Lower leg skin (tissue), 4 donors: ENCODE measurements around the gene ASGR2. TPM values are rescaled to one million over a fixed set of nuclear protein-coding genes. Genes with fewer than 3 reads are reported as not detected.
A peak's percentile ranks its signal among the peaks of the same experiment; 100 is the strongest.
"Not testable (repeated sequence)": the region's sequence is repeated elsewhere in the genome, so short reads cannot be mapped to it uniquely, and the experiment has no call there.

Experiments
- DNase-seq, 2 donors: peaks; one replicate each; pipeline ENCODE4 v3.0.0-alpha.2; 2019; ENCODE audit warnings: low spot score in 2 of 2
- H3K4me3 ChIP-seq: fragments of 200-600 bp; sonication (generic); 2 replicates; pipeline ENCODE4 v1.5.1; 2017; ENCODE audit warnings: mild to moderate bottlenecking, low read depth; ENCODE audit not compliant: poor library complexity, severe bottlenecking
- POLR2A ChIP-seq, 2 donors: fragments of 450-650 bp; IDR thresholded peaks; one replicate each; pipeline ENCODE4 v1.6.1; 2016 to 2017; ENCODE audit warnings: antibody characterized with exemption in 2 of 2, mild to moderate bottlenecking in 1 of 2, moderate library complexity in 1 of 2
- WGBS, 2 donors: methylation state at CpG; one replicate each; pipeline ENCODE4 v1.1.5; 2018; 5-methylcytosine and 5-hydroxymethylcytosine counted together
- intact Hi-C: fragments of 100-400 bp; cut with DNase I; formaldehyde crosslinking; loops from one replicate; pipeline ENCODE4 v1.15.0; 2023; ENCODE audit warnings: low total_unique reads
- total RNA-seq, 4 donors: library from RNA; depleted of rRNA; stranded (reverse); fragments of >200 nt; gene quantifications; one replicate each; pipeline ENCODE4 v1.1.0, GENCODE V29; 2016
- TF ChIP-seq, protein P1 (sequence below), 3 donors: fragments of 450-650 bp; IDR thresholded peaks; one replicate each; pipeline ENCODE4 v1.5.1; 2016; ENCODE audit warnings: antibody characterized with exemption in 3 of 3, mild to moderate bottlenecking in 3 of 3, moderate library complexity in 2 of 3

ASGR2 gene
- total RNA-seq, 4 donors from 2014 or later = 6.7 to 10.1 (median 8.7) TPM

DNA sequence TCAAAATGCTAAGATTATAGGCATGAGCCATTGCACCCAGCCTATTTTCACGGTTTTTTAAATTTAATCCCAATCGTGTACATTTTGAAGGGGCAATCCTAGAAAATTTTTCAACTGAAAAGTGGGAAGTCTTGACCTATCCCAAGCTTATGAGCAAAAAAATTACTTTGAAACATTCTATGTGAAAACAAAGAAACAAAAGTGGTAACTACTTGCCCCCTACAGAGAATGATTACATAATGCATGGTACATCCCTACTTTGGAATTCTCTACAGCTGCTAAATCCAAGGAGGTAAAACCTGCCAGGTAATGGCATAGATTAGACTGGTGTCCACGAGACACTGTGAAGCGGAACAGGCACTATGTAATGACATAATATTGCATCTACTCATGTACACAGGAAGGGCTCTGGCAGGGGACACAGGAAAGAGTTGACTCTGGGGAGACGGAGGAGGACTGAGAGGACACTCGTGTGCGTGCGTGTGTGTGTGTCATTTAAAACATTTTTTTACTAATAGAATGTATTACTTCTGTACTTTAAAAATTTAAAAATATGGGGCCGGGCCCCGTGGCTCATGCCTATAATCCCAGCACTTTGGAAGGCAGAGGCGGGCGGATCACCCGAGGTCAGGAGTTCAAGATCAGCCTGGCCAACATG is 15.7 kb downstream of the ASGR2 start:
- DNase-seq = peak in 1 of 2 donors; percentile 83
- H3K4me3 ChIP-seq = no peak overlapping the region
- TF ChIP-seq POLR2A (IDR thresholded peaks at IDR 0.05) = no peak
- TF ChIP-seq, protein P1, sequence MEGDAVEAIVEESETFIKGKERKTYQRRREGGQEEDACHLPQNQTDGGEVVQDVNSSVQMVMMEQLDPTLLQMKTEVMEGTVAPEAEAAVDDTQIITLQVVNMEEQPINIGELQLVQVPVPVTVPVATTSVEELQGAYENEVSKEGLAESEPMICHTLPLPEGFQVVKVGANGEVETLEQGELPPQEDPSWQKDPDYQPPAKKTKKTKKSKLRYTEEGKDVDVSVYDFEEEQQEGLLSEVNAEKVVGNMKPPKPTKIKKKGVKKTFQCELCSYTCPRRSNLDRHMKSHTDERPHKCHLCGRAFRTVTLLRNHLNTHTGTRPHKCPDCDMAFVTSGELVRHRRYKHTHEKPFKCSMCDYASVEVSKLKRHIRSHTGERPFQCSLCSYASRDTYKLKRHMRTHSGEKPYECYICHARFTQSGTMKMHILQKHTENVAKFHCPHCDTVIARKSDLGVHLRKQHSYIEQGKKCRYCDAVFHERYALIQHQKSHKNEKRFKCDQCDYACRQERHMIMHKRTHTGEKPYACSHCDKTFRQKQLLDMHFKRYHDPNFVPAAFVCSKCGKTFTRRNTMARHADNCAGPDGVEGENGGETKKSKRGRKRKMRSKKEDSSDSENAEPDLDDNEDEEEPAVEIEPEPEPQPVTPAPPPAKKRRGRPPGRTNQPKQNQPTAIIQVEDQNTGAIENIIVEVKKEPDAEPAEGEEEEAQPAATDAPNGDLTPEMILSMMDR (IDR thresholded peaks at IDR 0.05) = no peak
- intact Hi-C loops = no loop called here
- WGBS, 2 donors = 78 to 80% methylated on average over 13 of the region's 13 CpGs

DNA sequence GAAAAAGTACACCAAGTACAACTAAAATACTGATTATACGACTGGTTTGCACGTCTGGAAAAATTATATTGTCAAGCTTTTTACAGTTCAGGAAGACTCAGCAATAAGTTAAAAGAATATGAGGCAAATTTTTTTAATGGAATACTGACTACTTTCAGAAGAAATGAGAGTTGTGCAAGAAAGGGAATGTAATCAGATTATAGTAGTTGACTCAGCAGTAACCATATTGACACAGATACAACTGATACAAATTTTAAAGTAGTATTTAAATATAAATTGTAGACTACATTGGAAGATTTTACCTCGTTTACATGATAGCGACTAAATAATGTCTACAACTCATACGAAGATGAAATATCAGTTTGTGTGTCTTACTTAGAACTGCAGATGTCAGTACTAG is 16.7 kb downstream of the ASGR2 start:
- 61 to 67% methylated on average over 5 of the region's 5 CpGs for WGBS, 2 donors
- TF ChIP-seq, protein P1 (IDR thresholded peaks at IDR 0.05) = no peak
- no peak for TF ChIP-seq POLR2A (IDR thresholded peaks at IDR 0.05)
- no peak for DNase-seq
- intact Hi-C loops = no loop called here
- H3K4me3 ChIP-seq = no peak overlapping the region

DNA sequence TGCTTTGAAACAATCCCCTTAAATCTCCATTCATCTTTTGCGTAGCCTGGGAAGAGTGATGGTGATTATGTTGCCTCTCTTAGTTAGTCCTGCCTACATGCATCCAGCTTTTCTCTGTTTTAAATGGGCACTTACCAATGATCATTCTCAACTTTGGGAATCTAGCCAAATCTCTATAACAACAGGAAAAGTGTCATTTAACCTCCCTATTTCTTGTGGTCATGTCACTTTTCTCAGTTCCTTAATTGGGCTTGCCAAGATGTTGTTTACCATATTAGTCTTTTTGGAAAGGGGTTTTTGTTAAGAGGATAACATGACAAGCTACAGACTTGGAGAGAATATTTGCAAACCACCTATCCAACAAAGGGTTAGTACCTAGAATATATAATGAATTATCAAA is 19.0 kb downstream of the ASGR2 start:
- DNase-seq = no peak
- WGBS, 2 donors = 76 to 85% methylated on average over 1 of the region's 1 CpG
- intact Hi-C loops = no loop called here

DNA sequence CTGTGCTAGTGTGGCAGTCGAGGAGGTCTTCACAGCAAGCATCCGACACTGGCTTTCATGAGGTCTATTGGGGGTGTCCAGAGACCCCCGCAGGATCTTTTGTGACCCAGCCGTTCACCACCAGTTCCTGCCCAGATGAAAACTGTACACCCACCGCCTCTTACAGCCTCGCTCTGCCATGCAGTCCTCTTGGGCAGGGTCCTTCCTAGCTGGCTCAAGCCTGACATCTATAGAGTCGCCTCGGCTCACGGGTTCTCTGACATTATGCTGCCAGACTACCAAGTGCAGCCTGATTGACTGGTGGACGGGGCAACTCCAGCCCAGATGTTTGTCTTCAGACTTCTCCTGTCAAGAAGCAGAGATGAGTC is 20.0 kb downstream of the ASGR2 start:
- 69 to 75% methylated on average over 10 of the region's 10 CpGs for WGBS, 2 donors
- intact Hi-C loops = no loop called here
- DNase-seq = peak in 1 of 2 donors; percentile 68
- TF ChIP-seq POLR2A (IDR thresholded peaks at IDR 0.05) = no peak
- TF ChIP-seq, protein P1 (IDR thresholded peaks at IDR 0.05) = no peak
- H3K4me3 ChIP-seq = no peak overlapping the region

More for the DNA sequence above, 19.0 kb downstream of the ASGR2 start:
- no peak overlapping the region for H3K4me3 ChIP-seq
- TF ChIP-seq POLR2A (IDR thresholded peaks at IDR 0.05) = no peak
- TF ChIP-seq, protein P1 (IDR thresholded peaks at IDR 0.05) = no peak

DNA sequence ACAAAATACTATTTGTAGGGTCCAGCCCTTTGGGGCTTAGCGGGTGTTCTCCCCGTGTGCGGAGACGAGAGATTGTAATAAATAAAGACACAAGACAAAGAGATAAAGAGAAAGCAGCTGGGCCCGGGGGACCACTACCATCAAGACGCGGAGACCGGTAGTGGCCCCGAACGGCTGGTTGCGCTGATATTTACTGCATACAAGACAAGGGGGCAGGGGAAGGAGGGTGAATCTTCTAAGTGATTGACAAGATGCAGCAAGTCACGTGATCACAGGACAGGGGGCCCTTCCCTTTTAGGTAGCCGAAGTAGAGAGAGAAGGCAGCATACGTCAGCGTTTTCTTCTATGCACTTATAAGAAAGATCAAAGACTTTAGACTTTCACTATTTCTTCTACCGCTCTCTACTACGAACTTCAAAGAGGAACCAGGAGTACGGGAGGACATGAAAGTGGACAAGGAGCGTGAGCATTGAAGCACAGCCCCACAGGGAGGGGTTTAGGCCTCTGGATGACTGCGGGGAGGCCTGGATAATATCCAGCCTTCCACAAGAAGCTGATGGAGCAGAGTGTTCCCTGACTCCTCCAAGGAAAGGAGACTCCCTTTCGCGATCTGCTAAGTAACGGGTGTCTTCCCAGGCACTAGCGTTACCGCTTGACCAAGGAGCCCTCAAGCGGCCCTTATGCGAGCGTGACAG is 23.2 kb downstream of the ASGR2 start:
- 62 to 68% methylated on average over 20 to 25 of the region's 28 CpGs for WGBS, 2 donors
- H3K4me3 ChIP-seq, intact Hi-C loops: not testable (repeated sequence)
- DNase-seq = peak in 1 of 2 donors; percentile 56

DNA sequence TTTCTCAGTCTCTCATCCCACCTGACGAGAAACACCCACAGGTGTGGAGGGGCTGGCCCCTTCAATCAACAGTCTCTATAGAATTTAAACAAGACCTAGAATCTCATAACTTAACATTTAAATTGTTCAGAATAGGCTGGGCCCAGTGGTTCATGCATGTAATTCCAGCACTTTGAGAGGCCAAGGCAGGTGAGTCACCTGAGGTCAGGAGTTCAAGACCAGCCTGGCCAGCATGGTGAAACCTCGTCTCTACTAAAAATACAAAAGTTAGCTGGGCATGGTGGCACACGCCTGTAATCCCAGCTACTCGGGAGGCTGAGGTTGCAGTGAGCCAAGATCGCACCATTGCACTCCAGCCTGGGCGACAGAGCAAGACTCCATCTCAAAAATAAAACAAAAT is 25.1 kb downstream of the ASGR2 start:
- H3K4me3 ChIP-seq, intact Hi-C loops, DNase-seq: not testable (repeated sequence)
- 84 to 89% methylated on average over 6 of the region's 6 CpGs for WGBS, 2 donors

DNA sequence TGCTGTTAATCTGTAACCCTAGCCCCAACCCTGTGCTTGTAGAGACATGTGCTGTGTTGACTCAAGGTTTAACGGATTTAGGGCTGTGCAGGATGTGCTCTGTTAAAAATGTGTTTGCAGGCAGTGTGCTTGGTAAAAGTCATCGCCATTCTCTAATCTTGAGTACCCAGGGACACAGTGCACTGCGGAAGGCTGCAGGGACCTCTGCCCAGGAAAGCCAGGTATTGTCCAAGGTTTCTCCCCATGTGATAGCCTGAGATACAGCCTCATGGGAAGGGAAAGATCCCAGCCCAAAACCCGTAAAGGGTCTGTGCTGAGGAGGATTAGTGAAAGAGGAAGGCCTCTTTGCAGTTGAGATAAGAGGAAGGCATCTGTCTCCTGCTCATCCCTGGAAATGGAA is 26.2 kb downstream of the ASGR2 start:
- peak in 1 of 2 donors; percentile 43 for DNase-seq
- WGBS, 2 donors = 52 to 61% methylated on average over 4 of the region's 4 CpGs
- intact Hi-C loops, H3K4me3 ChIP-seq: not testable (repeated sequence)
